Neural cell (in vitro differentiated cells): ENCODE data around the gene CNST.

ENCODE experiments used
- EZH2 ChIP-seq: fragments of 200-600, 300-800 bp; shearing (Covaris generic), sonication (generic); IDR thresholded peaks from 2 replicates; pipeline ENCODE4 v1.6.1; 2014; ENCODE audit warnings: antibody characterized with exemption, low read length, borderline replicate concordance, mild to moderate bottlenecking; ENCODE audit not compliant: insufficient read depth, poor library complexity, severe bottlenecking
- POLR2AphosphoS5 ChIP-seq: IDR thresholded peaks from 2 replicates; pipeline ENCODE4 v1.6.1; 2012
- RAD21 ChIP-seq: fragments of 450-650 bp; conservative IDR thresholded peaks from 2 replicates; pipeline ENCODE4 v1.6.1; 2014; ENCODE audit warnings: antibody characterized with exemption, mild to moderate bottlenecking, moderate library complexity
- SMC3 ChIP-seq: fragments of 450-650 bp; conservative IDR thresholded peaks from 2 replicates; pipeline ENCODE4 v1.6.1; 2014; ENCODE audit warnings: antibody characterized with exemption, mild to moderate bottlenecking, moderate library complexity; ENCODE audit not compliant: poor library complexity
- TAF1 ChIP-seq: IDR thresholded peaks from 2 replicates; pipeline ENCODE4 v1.6.1; 2012; ENCODE audit warnings: low read depth
- TF ChIP-seq, protein P1 (sequence below): fragments of 450-650 bp; IDR thresholded peaks from 2 replicates; pipeline ENCODE4 v1.5.1; 2014; ENCODE audit warnings: antibody characterized with exemption, mild to moderate bottlenecking, moderate library complexity; ENCODE audit not compliant: poor library complexity, severe bottlenecking
- TF ChIP-seq, protein P2 (sequence below): IDR thresholded peaks from 2 replicates; pipeline ENCODE4 v1.6.1; 2012; ENCODE audit warnings: borderline replicate concordance

DNA sequence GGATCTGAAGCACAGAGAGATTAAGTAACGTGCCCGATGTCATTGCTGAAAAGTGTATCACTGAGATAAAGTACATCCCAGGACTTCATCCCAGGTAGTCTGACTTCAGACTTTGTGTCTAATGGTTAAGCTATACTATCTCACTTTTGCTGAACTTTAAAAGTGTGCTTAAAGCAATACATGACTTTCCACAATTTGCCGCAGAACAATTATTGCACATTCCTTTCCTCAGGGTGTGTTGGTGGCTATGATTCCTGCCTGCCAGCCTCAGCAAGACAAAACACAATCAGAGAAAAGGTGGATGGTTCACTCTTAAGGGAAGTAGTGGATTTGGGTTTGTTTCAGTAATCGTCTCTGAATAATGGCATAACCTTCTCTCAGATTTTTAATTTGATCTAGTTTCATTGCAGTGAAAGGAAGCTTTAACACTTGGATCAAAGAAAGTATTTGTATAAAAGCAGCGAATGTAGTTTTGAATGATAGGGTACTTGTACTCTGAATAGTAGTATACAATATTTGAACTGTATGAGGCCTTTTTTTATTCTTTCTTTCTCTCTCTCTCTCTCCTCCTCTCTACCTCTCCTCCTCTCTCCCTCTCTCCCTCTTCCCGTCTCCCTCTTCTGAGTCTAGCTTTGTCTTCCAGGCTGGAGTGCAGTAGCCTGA lies 47.0 kb downstream of the CNST start:
- TF ChIP-seq, protein P1, sequence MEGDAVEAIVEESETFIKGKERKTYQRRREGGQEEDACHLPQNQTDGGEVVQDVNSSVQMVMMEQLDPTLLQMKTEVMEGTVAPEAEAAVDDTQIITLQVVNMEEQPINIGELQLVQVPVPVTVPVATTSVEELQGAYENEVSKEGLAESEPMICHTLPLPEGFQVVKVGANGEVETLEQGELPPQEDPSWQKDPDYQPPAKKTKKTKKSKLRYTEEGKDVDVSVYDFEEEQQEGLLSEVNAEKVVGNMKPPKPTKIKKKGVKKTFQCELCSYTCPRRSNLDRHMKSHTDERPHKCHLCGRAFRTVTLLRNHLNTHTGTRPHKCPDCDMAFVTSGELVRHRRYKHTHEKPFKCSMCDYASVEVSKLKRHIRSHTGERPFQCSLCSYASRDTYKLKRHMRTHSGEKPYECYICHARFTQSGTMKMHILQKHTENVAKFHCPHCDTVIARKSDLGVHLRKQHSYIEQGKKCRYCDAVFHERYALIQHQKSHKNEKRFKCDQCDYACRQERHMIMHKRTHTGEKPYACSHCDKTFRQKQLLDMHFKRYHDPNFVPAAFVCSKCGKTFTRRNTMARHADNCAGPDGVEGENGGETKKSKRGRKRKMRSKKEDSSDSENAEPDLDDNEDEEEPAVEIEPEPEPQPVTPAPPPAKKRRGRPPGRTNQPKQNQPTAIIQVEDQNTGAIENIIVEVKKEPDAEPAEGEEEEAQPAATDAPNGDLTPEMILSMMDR = no peak
- TF ChIP-seq RAD21 (no peak), SMC3 (no peak), EZH2 (no peak), TAF1 (no peak), POLR2AphosphoS5 (no peak)
- TF ChIP-seq, protein P2, sequence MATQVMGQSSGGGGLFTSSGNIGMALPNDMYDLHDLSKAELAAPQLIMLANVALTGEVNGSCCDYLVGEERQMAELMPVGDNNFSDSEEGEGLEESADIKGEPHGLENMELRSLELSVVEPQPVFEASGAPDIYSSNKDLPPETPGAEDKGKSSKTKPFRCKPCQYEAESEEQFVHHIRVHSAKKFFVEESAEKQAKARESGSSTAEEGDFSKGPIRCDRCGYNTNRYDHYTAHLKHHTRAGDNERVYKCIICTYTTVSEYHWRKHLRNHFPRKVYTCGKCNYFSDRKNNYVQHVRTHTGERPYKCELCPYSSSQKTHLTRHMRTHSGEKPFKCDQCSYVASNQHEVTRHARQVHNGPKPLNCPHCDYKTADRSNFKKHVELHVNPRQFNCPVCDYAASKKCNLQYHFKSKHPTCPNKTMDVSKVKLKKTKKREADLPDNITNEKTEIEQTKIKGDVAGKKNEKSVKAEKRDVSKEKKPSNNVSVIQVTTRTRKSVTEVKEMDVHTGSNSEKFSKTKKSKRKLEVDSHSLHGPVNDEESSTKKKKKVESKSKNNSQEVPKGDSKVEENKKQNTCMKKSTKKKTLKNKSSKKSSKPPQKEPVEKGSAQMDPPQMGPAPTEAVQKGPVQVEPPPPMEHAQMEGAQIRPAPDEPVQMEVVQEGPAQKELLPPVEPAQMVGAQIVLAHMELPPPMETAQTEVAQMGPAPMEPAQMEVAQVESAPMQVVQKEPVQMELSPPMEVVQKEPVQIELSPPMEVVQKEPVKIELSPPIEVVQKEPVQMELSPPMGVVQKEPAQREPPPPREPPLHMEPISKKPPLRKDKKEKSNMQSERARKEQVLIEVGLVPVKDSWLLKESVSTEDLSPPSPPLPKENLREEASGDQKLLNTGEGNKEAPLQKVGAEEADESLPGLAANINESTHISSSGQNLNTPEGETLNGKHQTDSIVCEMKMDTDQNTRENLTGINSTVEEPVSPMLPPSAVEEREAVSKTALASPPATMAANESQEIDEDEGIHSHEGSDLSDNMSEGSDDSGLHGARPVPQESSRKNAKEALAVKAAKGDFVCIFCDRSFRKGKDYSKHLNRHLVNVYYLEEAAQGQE = no peak
